Effector memory CD8-positive, alpha-beta T cell (primary cell): ENCODE measurements around the gene GPHN.

Source experiments
- ATAC-seq: fragments of 150-1000 bp; cut with Tn5 transposase; replicated peaks from 2 replicates; pipeline ENCODE4 v1.10.0; 2021; ENCODE audit warnings: mild to moderate bottlenecking, moderate library complexity
- DNase-seq, 3 experiments: peaks; one replicate each; pipeline ENCODE4 v3.0.0; 2021
- H3K27ac Mint-ChIP-seq, 2 donors: one replicate each; pipeline ENCODE4 v1.8.0; 2022; ENCODE audit warnings: mild to moderate bottlenecking in 2 of 2, mixed read lengths in 2 of 2, moderate library complexity in 2 of 2
- H3K27me3 Mint-ChIP-seq, 2 donors: one replicate each; pipeline ENCODE4 v1.8.0; 2022; ENCODE audit warnings: mixed read lengths in 2 of 2
- H3K36me3 Mint-ChIP-seq: one replicate; pipeline ENCODE4 v1.8.0; 2022; ENCODE audit warnings: mild to moderate bottlenecking, moderate library complexity, mixed read lengths; ENCODE audit not compliant: insufficient read depth
- H3K4me1 Mint-ChIP-seq, 2 donors: one replicate each; pipeline ENCODE4 v1.8.0; 2022; ENCODE audit warnings: low read depth in 2 of 2, mixed read lengths in 2 of 2
- H3K4me3 Mint-ChIP-seq, 2 donors: one replicate each; pipeline ENCODE4 v1.8.0; 2022; ENCODE audit warnings: mild to moderate bottlenecking in 2 of 2, mixed read lengths in 2 of 2, moderate library complexity in 2 of 2
- H3K9me3 Mint-ChIP-seq, 2 donors: one replicate each; pipeline ENCODE4 v1.8.0; 2022; ENCODE audit warnings: mixed read lengths in 2 of 2

The GPHN gene

DNA sequence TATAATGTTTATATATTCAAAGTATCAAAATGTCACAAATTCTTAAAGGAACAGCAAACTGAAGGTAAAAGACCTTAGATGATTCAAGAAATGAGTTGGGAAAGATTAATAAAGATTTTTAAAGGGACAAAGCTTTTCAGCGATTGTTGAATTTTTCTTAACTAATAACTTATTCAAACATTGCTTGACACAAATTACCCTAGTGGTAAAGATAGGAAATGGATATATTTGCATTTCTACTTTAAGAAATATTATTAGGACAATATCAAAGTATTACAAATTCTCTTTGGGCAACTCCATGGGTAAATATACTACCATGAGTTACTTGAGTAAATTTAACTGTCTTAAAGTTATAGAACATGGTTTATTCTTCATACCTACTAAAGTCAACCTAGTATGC, 415.3 kb downstream of the GPHN start:
- H3K27ac Mint-ChIP-seq: no peak overlapping the region
- no peak for DNase-seq
- H3K4me1 Mint-ChIP-seq: no peaks in the 10 kb centered on the region
- H3K9me3 Mint-ChIP-seq: peaks cover 0 to 2% of the 10 kb centered on the region in 2 donors
- ATAC-seq: no peak
- no peaks in the 10 kb centered on the region for H3K27me3 Mint-ChIP-seq
- H3K4me3 Mint-ChIP-seq: no peak overlapping the region
- no peaks in the 10 kb centered on the region for H3K36me3 Mint-ChIP-seq

DNA sequence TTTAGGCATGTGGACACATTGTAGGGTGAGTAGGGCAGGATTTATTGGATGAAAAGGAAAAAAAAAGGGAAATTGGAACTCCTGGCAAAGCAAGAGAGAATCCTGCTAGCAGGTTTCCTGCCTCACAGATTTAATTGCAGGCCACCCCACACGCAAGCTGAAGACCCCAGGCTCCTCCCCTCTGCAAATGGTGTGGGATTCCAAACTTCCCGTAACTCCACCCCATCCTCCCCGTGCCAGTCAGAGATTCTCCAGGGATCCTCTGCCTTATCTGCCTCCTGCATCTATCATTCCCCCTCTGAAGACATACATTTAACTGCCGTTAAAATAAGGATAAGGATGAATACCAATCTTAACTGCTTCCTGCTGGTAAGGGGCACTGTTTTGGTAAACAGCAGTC, 431.5 kb downstream of the GPHN start:
- H3K4me1 Mint-ChIP-seq: no peaks in the 10 kb centered on the region
- no peak for ATAC-seq
- H3K27ac Mint-ChIP-seq: no peak overlapping the region
- H3K36me3 Mint-ChIP-seq: peaks cover 4% of the 10 kb centered on the region
- no peaks in the 10 kb centered on the region for H3K27me3 Mint-ChIP-seq
- no peak for DNase-seq
- H3K4me3 Mint-ChIP-seq: no peak overlapping the region
- H3K9me3 Mint-ChIP-seq: peaks cover 14 to 20% of the 10 kb centered on the region in 2 donors

DNA sequence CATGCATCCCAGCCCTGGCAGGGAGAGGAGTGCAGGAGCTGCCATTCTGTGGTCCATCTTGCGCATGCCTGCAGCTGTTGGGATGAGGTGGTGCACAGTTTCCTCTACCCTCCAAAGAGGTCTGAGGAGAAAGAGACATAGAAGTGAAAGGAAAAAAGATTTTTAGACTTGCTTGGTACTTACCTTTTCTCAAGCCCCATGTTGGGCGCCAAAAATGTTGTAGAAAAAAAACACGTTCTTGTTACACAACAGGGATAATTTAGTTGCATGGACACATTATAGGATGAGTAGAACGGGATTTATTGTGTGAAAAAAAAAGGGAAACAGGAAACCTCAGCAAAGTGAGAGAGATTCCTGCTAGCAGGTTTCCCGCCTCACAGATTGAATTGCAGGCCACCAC, 436.9 kb downstream of the GPHN start:
- Mint-ChIP-seq H3K4me1 (no peaks in the 10 kb centered on the region), H3K36me3 (no peaks in the 10 kb centered on the region), H3K9me3 (peaks cover 13 to 18% of the 10 kb centered on the region in 2 donors), H3K27me3 (no peaks in the 10 kb centered on the region), H3K27ac (no peak overlapping the region), H3K4me3 (no peak overlapping the region)
- DNase-seq: peak in 1 of 3 experiments; percentile 0
- no peak for ATAC-seq

DNA sequence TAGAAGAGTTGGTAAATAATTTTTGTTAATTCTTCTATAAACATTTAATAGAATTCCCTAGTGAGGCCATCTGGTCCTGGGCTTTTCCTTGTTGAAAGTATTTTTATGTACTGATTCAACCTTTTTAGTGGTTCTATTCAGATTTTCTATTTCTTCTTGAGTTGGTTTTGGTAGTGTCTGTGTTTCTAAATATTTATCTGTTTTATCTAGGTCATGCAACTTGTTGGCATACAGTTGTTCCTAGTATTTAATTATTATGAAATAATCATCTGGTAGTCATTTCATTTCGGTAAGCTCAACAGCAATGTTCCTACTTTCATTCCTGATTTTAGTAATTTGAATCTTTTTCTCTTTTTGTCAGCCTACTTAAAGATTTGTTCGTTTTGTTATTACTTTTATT, 447.2 kb downstream of the GPHN start:
- Mint-ChIP-seq H3K4me1 (no peaks in the 10 kb centered on the region), H3K27me3 (no peaks in the 10 kb centered on the region), H3K9me3 (peaks cover 8 to 27% of the 10 kb centered on the region in 2 donors), H3K4me3 (no peak overlapping the region), H3K36me3 (no peaks in the 10 kb centered on the region), H3K27ac (no peak overlapping the region)
- DNase-seq (no peak), ATAC-seq (no peak)

DNA sequence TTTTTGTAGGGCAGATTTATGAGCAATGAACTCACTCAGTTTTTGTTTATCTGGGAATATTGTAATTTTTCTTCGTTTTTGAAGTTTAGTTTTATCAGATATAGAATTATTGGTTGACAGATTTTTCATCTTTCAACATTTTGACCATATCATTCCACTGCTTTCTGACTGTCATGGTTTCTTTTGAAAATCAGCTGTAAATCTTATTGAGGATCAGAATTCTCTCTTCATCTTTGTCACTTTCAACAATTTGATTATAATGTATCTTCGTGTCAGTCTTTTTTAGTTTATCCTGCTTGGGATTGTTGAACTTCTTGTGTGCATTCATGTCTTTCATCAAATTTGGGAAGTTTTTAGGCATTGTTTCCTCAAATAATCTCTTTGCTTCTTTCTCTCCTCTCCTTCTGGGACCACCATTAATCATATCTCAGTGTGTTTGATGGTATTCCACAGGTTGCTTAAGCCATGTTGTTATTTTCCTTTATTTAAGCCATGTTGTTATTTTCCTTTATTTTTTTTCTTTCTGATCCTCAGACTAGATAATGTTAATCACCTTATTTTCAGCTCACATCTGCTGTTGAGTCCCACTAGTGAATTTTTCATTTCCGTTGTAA, 451.6 kb downstream of the GPHN start:
- Mint-ChIP-seq H3K4me3 (no peak overlapping the region), H3K9me3 (peaks cover 8 to 20% of the 10 kb centered on the region in 2 donors), H3K27me3 (no peaks in the 10 kb centered on the region), H3K27ac (no peak overlapping the region), H3K36me3 (no peaks in the 10 kb centered on the region), H3K4me1 (no peaks in the 10 kb centered on the region)
- ATAC-seq (no peak), DNase-seq (no peak)

DNA sequence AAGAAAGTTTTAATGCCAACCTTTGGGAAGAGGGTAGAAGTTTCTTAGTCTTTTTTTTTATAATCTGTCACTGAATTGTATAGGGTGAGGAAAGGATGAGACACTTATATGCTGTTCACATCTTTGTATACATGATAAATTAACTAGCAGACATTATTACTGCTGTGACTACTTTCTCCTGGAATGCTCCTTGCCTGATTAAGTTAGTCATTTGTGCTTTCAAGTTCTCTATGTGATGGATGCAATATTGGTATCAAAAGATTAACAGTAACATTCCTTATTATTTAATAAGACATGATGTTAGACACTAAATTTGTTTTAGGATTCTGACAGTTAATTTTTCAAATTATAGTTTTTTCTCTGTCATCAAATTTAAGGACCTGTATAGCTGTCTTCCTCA, 457.9 kb downstream of the GPHN start:
- no peaks in the 10 kb centered on the region for H3K36me3 Mint-ChIP-seq

DNA sequence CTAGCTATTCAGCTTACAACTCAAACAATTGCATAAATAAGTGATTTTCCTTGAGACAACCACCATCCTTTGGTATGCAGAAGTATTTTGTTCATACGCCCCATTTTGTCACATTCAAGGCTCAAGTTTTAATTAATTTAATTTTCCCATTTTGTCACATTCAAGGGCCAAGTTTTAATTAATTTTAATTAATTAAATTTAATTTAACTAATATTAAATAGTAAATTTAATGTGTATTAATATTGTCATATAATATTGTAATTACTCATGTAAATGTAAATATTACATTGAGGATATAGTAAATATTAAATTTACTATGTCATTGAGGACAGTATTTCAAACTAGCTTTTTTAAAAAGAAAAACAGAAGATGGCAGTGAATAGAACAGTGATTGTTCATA, 464.5 kb downstream of the GPHN start:
- Mint-ChIP-seq H3K36me3 (no peaks in the 10 kb centered on the region), H3K4me1 (no peaks in the 10 kb centered on the region)
- no peak for ATAC-seq

More for the DNA sequence above, 457.9 kb downstream of the GPHN start:
- no peak overlapping the region for H3K4me3 Mint-ChIP-seq
- no peak overlapping the region for H3K27ac Mint-ChIP-seq
- no peaks in the 10 kb centered on the region for H3K4me1 Mint-ChIP-seq
- no peaks in the 10 kb centered on the region for H3K27me3 Mint-ChIP-seq
- ATAC-seq (no peak), DNase-seq (no peak)
- no peaks in the 10 kb centered on the region for H3K9me3 Mint-ChIP-seq

DNA sequence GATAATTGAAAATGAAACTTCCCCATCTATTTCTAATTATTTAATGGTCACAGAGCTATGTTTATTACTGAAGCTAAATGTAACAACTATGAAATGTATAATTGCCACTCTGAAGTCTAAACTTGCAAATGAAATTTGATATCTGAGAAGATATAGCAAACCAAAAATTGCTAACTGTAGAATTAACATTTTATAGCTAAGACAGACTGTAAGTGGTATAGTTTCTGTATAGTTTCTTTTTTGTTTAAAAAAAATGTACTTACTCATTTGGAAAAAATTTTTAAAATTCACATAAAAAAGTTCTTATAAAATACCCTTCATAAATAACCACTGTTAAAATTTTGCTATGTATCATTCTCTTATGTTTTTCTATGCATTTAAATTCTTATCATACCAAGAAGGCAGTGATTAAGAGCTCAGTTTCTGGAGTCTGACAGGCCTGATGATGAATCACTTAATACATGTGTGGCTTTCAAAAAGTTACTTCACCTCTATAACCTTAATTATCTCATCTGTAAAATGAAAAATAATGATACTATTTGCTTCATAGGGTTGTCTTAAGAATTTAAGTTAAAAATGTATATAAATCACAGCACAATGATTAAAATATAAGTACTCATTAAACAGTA, 466.6 kb downstream of the GPHN start:
- no peak overlapping the region for H3K27ac Mint-ChIP-seq
- DNase-seq (no peak), ATAC-seq (no peak)
- H3K27me3 Mint-ChIP-seq: no peaks in the 10 kb centered on the region
- no peak overlapping the region for H3K4me3 Mint-ChIP-seq
- H3K4me1 Mint-ChIP-seq: no peaks in the 10 kb centered on the region
- no peaks in the 10 kb centered on the region for H3K36me3 Mint-ChIP-seq
- H3K9me3 Mint-ChIP-seq: no peaks in the 10 kb centered on the region

More for the DNA sequence above, 464.5 kb downstream of the GPHN start:
- Mint-ChIP-seq H3K27me3 (no peaks in the 10 kb centered on the region), H3K9me3 (no peaks in the 10 kb centered on the region), H3K27ac (no peak overlapping the region), H3K4me3 (no peak overlapping the region)
- no peak for DNase-seq

DNA sequence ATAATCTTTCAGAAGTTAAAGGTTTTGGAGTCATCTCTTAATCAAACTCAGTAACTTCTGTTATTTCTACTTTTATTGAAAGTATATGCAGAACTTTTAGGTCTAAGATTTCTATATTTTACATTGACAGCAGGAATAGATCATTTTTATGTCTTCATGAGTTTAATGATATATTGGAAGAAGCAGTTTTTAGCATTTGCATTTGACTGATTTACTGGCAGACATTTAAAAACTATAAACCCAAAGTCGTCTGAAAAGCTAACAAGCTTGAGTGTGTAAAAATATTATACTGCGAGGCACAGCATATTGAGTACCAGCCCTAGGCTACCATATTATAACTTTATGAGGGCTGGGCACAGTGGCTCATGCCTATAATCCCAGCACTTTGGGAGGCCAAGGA, 467.3 kb downstream of the GPHN start:
- ATAC-seq: no peak
- Mint-ChIP-seq H3K4me3 (no peak overlapping the region), H3K9me3 (no peaks in the 10 kb centered on the region), H3K36me3 (no peaks in the 10 kb centered on the region), H3K27me3 (no peaks in the 10 kb centered on the region), H3K27ac (no peak overlapping the region), H3K4me1 (no peaks in the 10 kb centered on the region)
- no peak for DNase-seq

DNA sequence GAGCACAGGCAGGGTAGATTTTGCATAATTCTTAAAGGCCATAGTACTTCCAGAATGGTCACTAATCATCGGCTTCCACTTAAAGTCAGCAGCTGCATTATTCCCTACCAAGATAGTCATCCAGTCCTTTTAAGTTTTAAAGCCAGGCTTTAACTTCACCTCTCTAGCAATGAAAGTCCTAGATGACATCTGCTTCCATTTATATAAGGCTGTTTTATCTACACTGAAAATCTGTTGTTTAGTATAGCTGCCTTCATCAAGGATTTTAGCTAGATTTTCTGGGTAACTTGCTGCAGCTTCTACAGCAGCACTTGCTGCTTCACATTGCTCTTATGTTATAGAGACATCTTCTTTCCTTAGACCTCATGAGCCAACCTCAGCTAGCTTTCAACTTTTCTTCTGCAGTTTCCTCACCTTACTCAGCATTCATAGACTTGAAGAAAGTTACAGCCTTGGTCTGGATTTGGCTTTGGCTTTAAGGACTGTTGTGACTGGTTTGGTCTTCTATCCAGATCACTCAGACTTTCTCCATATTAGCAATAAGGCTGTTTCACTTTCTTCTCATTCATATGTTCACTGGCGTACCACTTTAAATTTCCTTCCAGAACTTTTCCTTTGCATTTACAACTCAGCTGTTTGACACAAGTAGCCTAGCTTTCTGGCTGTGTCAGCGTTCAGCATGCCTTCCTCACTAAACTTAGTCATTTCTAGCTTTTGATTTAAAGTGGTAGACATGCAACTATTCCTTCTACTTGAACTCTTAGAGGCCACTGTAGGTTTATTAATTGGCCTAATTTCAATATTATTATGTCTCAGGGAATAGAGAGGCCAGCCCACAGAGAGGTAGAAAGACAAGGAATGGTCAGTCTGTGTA, 471.4 kb downstream of the GPHN start:
- H3K4me1 Mint-ChIP-seq: no peaks in the 10 kb centered on the region
- H3K9me3 Mint-ChIP-seq: no peaks in the 10 kb centered on the region
- DNase-seq (no peak), ATAC-seq (no peak)
- H3K4me3 Mint-ChIP-seq: no peak overlapping the region
- H3K27me3 Mint-ChIP-seq: no peaks in the 10 kb centered on the region
- H3K36me3 Mint-ChIP-seq: no peaks in the 10 kb centered on the region
- no peak overlapping the region for H3K27ac Mint-ChIP-seq

DNA sequence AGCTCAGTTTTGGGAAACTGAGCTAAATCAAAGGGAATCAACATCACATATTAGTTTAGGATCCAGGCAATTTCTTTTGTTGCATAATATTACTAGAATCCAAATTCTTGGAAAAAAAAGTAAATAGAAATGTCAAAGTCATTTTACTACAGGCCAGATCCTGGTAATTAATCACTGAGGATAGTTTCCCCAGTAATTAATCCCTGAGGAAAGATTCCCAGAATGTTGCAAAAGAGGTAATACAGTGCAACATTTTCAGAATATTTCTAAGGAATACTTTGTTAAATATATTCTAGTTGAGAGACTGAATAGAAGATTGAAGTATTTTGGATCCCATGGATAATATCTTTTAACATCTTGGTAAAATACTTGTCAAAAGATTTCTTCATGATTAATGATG, 474.3 kb downstream of the GPHN start:
- Mint-ChIP-seq H3K27ac (no peak overlapping the region), H3K36me3 (no peaks in the 10 kb centered on the region), H3K9me3 (no peaks in the 10 kb centered on the region), H3K4me3 (no peak overlapping the region), H3K27me3 (no peaks in the 10 kb centered on the region), H3K4me1 (no peaks in the 10 kb centered on the region)
- DNase-seq (no peak), ATAC-seq (no peak)

DNA sequence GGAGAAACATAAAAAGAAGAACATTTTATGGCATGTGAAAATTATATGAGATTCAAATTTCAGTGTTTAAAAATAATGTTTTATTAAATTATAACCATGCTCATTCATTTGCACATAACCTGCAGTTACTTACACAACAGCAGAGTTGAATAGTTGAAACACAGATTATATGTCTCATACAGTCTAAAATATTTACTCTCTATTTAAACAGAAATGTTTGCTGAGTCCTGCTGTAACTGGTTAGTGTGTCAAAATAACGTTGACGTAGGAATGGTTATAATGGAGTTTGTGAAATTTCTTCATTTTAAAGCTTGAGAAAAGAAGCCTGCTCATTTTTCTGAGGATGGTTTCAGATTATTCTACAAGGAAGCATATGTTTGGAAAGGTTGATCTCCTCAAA, 484.8 kb downstream of the GPHN start:
- H3K27ac Mint-ChIP-seq: no peak overlapping the region
- H3K4me1 Mint-ChIP-seq: no peaks in the 10 kb centered on the region
- no peak for ATAC-seq
- H3K4me3 Mint-ChIP-seq: no peak overlapping the region
- no peaks in the 10 kb centered on the region for H3K27me3 Mint-ChIP-seq
- DNase-seq: no peak
- H3K9me3 Mint-ChIP-seq: no peaks in the 10 kb centered on the region
- H3K36me3 Mint-ChIP-seq: no peaks in the 10 kb centered on the region

DNA sequence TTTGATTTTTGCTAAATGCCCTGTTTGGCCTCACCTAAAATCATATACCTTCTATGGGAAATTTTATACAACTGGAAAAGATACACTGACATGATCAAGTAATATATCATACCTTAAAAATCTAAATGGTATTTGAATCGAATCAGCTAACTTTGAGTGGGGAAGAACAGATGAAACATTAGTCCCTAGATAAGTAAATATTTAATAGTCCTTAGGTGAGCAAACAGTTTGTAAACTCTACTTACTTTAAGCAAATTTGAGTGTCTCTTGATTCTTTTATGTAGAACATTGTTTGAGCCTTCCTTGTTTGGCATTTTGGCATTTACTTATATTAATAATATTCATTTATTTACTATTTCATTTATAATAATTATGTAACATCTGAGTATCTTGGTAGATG, 485.6 kb downstream of the GPHN start:
- no peaks in the 10 kb centered on the region for H3K9me3 Mint-ChIP-seq
- no peaks in the 10 kb centered on the region for H3K27me3 Mint-ChIP-seq

DNA sequence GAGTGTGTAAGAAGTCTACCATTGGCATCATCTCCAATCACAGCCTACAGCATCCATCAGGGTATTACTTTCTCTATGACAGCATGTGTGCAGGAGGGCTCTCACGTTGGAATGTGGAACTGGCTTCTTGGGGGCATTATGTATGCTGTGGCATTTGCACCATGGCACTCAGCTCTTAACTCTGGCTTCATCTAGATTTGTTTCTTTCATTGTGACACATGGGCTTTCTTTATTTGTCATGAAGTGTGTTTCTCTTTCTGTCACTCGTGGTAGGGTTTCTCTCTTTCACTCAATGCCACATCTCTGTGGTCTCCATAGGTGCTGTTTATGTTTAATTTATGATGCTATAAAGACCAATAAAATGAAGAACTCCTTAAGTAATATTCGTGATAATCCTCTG, 490.1 kb downstream of the GPHN start:
- Mint-ChIP-seq H3K9me3 (no peaks in the 10 kb centered on the region), H3K27ac (no peak overlapping the region), H3K36me3 (no peaks in the 10 kb centered on the region), H3K4me3 (no peak overlapping the region), H3K27me3 (no peaks in the 10 kb centered on the region), H3K4me1 (no peaks in the 10 kb centered on the region)
- DNase-seq: no peak
- no peak for ATAC-seq

More for the DNA sequence above, 485.6 kb downstream of the GPHN start:
- Mint-ChIP-seq H3K27ac (no peak overlapping the region), H3K4me1 (no peaks in the 10 kb centered on the region), H3K36me3 (no peaks in the 10 kb centered on the region), H3K4me3 (no peak overlapping the region)
- ATAC-seq (no peak), DNase-seq (no peak)
